Osteoblast (primary cell): ENCODE measurements around the gene SLC7A9. TPM values are rescaled to one million over a fixed set of nuclear protein-coding genes. Genes with fewer than 3 reads are reported as not detected.

Experiments
- DNase-seq: peaks from one replicate; pipeline ENCODE4 v3.0.0; 2011; ENCODE audit warnings: low spot score, mixed read lengths; ENCODE audit not compliant: insufficient read length; ENCODE audit errors: missing footprints
- H2AFZ ChIP-seq: 2 replicates; pipeline ENCODE4 v1.6.0; 2011; ENCODE audit warnings: mild to moderate bottlenecking, low read length
- H3K27ac ChIP-seq: 2 replicates; pipeline ENCODE4 v1.5.1; 2011; ENCODE audit warnings: mild to moderate bottlenecking, low read depth, low read length, moderate library complexity
- H3K27me3 ChIP-seq: 2 replicates; pipeline ENCODE4 v1.6.0; 2012; ENCODE audit warnings: mild to moderate bottlenecking, control low read depth, inconsistent platforms, low read length, moderate library complexity; ENCODE audit not compliant: insufficient read depth
- H3K36me3 ChIP-seq: 2 replicates; pipeline ENCODE4 v1.5.1; 2011; ENCODE audit warnings: mild to moderate bottlenecking, low read length, control low read depth, moderate library complexity; ENCODE audit not compliant: insufficient read depth
- H3K4me1 ChIP-seq: 2 replicates; pipeline ENCODE4 v1.5.1; 2011; ENCODE audit warnings: mild to moderate bottlenecking, low read length, control low read depth, moderate library complexity; ENCODE audit not compliant: insufficient read depth
- H3K4me2 ChIP-seq: 2 replicates; pipeline ENCODE4 v1.6.0; 2011; ENCODE audit warnings: mild to moderate bottlenecking, low read length; ENCODE audit not compliant: insufficient read depth
- H3K4me3 ChIP-seq: fragments of 200-600 bp; sonication (generic); 3 replicates; pipeline ENCODE4 v1.5.1; 2012; ENCODE audit warnings: mild to moderate bottlenecking, low read length, inconsistent platforms; ENCODE audit not compliant: insufficient read depth
- H3K79me2 ChIP-seq: 2 replicates; pipeline ENCODE4 v1.6.0; 2012; ENCODE audit warnings: mild to moderate bottlenecking, low read length, control low read depth, inconsistent platforms; ENCODE audit not compliant: insufficient read depth
- H3K9me3 ChIP-seq: 2 replicates; pipeline ENCODE4 v1.5.1; 2011; ENCODE audit warnings: low read depth, low read length, control low read depth
- H4K20me1 ChIP-seq: 2 replicates; pipeline ENCODE4 v1.6.0; 2012; ENCODE audit warnings: mild to moderate bottlenecking, low read length, control low read depth; ENCODE audit not compliant: insufficient read depth
- CTCF ChIP-seq: IDR thresholded peaks from 2 replicates; pipeline ENCODE4 v1.5.1; 2011; ENCODE audit warnings: mild to moderate bottlenecking, low read depth, low read length, moderate library complexity; ENCODE audit errors: extremely low read depth
- total RNA-seq: library from RNA; depleted of rRNA; stranded (reverse); fragments of >200 nt; gene quantifications from 2 replicates; pipeline ENCODE4 v1.2.3, GENCODE V29; 2012

Gene SLC7A9
- total RNA-seq, 1 donor = under 0.01 TPM

GRCh38 chr19:32809754-32810153 is 59.8 kb downstream of the SLC7A9 start:
- Histone ChIP-seq H3K27me3 (no peaks in the 10 kb centered on the region), H3K36me3 (no peaks in the 10 kb centered on the region), H4K20me1 (no peaks in the 10 kb centered on the region), H3K4me3 (no peak overlapping the region), H3K27ac (no peak overlapping the region), H3K4me1 (no peaks in the 10 kb centered on the region), H3K79me2 (no peaks in the 10 kb centered on the region), H3K4me2 (no peak overlapping the region), H3K9me3 (no peaks in the 10 kb centered on the region), H2AFZ (no peak overlapping the region)
- no peak for DNase-seq
- TF ChIP-seq CTCF = no peak

- Histone ChIP-seq H3K4me3 (no peak overlapping the region), H3K36me3 (no peaks in the 10 kb centered on the region), H3K4me1 (no peaks in the 10 kb centered on the region), H4K20me1 (no peaks in the 10 kb centered on the region), H3K79me2 (no peaks in the 10 kb centered on the region), H2AFZ (no peak overlapping the region), H3K4me2 (no peak overlapping the region), H3K27me3 (no peaks in the 10 kb centered on the region), H3K9me3 (no peaks in the 10 kb centered on the region), H3K27ac (no peak overlapping the region)
- no peak for DNase-seq
- TF ChIP-seq CTCF = no peak
Observed at GRCh38 chr19:32809254-32809653, 60.3 kb downstream of the SLC7A9 start.

- H3K36me3 ChIP-seq = no peaks in the 10 kb centered on the region
- no peak overlapping the region for H3K4me2 ChIP-seq
- H3K4me3 ChIP-seq = no peak overlapping the region
- no peaks in the 10 kb centered on the region for H3K27me3 ChIP-seq
- H3K79me2 ChIP-seq = no peaks in the 10 kb centered on the region
- no peak for DNase-seq
- H2AFZ ChIP-seq = no peak overlapping the region
- H3K4me1 ChIP-seq = no peaks in the 10 kb centered on the region
- no peaks in the 10 kb centered on the region for H4K20me1 ChIP-seq
- TF ChIP-seq CTCF = no peak
- no peaks in the 10 kb centered on the region for H3K9me3 ChIP-seq
- H3K27ac ChIP-seq = no peak overlapping the region
Observed at GRCh38 chr19:32808236-32808635, 61.3 kb downstream of the SLC7A9 start.

- H3K27me3 ChIP-seq = no peaks in the 10 kb centered on the region
- H3K27ac ChIP-seq = no peak overlapping the region
- no peaks in the 10 kb centered on the region for H3K79me2 ChIP-seq
- no peaks in the 10 kb centered on the region for H3K4me1 ChIP-seq
- TF ChIP-seq CTCF = no peak
- no peak overlapping the region for H3K4me3 ChIP-seq
- H3K9me3 ChIP-seq = no peaks in the 10 kb centered on the region
- H3K4me2 ChIP-seq = no peak overlapping the region
- H3K36me3 ChIP-seq = no peaks in the 10 kb centered on the region
- no peak for DNase-seq
- no peaks in the 10 kb centered on the region for H4K20me1 ChIP-seq
- no peak overlapping the region for H2AFZ ChIP-seq
Observed at GRCh38 chr19:32802840-32803239, 66.7 kb downstream of the SLC7A9 start.
